Measurements from ENCODE around the gene ADAMTS2.

The ADAMTS2 gene

DNA sequence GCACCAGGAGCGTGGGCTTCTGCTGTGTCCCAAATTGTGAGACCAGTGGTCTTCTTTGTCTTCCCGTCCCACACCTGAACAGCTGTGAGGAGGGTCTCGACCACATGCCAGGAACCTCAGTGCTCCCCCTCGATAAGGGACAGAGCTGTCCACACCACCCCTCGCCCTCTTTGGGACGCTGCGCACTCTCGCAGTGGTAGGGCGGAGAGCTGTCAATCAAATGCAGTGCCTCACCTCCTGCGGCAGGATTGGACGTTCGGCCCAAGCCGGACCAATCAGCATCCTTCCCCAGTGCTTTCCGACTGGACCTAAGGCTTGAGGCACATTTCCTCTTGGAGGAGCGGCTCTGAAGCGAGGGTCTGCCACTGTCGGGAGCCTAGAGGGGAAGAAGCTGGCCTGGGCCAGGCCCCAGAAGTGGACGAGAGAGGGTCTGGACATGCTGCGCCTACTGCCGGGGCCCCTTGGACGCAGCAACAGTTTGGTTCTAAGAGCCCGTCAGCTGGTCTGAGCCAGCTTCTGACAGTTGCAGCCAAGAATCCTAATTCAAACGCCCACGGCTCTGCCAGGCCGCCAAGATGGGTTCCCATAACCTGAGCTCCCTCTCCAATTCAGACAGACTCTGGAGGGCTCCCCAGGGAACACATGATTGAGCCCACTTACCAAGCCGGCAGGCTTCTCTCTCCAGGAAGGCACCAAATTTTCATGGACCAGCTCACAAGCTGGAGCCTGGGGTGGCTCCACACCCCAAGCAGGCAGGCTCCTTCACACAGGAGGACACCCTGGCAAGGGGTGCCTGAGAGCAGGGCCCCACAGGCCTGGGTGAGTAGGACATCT is 28.1 kb upstream of the ADAMTS2 start:
- Histone ChIP-seq H3K27ac (ENCODE audit: poor library complexity, severe bottlenecking) (no peak overlapping the region), H3K27me3 (ENCODE audit: insufficient read depth, poor library complexity, severe bottlenecking) (no peaks in the 10 kb centered on the region), H3K4me1 (ENCODE audit: insufficient read depth, poor library complexity, severe bottlenecking) (no peaks in the 10 kb centered on the region), H3K4me3 (ENCODE audit: severe bottlenecking) (no peak overlapping the region), H3K9me3 (ENCODE audit: severe bottlenecking) (no peaks in the 10 kb centered on the region), H3K36me3 (ENCODE audit: low read depth) (no peaks in the 10 kb centered on the region)
- DNase-seq (ENCODE audit: low spot score) = peak; percentile 45
- no peak for ATAC-seq (ENCODE audit: low read depth)
- TF ChIP-seq, protein P1, sequence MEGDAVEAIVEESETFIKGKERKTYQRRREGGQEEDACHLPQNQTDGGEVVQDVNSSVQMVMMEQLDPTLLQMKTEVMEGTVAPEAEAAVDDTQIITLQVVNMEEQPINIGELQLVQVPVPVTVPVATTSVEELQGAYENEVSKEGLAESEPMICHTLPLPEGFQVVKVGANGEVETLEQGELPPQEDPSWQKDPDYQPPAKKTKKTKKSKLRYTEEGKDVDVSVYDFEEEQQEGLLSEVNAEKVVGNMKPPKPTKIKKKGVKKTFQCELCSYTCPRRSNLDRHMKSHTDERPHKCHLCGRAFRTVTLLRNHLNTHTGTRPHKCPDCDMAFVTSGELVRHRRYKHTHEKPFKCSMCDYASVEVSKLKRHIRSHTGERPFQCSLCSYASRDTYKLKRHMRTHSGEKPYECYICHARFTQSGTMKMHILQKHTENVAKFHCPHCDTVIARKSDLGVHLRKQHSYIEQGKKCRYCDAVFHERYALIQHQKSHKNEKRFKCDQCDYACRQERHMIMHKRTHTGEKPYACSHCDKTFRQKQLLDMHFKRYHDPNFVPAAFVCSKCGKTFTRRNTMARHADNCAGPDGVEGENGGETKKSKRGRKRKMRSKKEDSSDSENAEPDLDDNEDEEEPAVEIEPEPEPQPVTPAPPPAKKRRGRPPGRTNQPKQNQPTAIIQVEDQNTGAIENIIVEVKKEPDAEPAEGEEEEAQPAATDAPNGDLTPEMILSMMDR (IDR thresholded peaks at IDR 0.05; ENCODE audit: poor library complexity, severe bottlenecking) = no peak

DNA sequence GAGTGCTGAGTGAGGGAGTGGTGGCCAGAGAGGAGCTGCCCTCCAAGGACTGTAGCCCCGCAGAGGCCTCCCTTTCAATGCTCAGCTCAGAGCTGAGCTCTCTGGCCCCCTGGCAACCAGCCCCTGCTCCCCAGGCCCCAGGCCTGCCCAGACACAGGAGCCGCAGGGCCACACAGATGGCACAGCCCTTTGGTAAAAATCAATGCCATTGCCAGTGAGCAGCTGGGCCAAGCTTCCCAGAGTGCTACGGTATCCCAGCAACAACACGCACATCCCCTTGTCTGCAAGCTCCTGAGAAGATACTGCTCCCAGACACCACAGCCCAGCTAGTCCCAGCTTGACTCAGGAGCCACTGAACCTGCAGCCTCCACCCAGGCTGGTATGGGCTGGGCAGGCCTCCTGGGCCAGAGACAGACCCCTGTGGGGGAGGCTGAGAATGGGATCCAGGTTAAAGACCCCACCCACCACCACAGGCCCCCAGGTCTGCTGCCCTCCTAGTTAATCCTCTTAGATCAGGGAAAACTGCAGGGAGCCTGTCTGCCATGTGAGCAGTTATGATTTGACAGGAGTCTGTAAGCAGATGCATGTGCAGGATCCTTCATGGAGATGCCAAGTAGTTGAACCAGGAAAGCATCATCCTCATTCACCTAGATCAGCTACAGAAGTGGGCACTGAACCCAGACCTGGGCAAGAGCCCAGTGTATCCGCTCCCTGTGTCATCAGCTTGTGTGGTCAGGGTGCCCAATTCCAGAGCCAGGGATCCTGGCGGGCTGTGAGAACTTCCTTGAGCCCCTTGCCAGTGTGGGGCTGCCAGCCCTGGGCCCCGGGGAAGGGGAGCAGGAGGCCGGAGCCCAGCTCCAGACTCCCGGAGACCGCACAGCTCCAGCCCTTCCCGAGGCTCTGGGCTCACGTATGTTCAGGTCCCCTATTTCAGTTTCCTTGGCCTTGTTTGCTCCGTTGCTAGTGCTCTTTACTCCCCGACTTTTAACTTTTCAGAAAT is 26.7 kb upstream of the ADAMTS2 start:
- 0 out of 3 replicates have a peak, but pooled peaks have one; percentile 23 for ATAC-seq (ENCODE audit: low read depth)
- no peak overlapping the region for H3K4me3 ChIP-seq (ENCODE audit: severe bottlenecking)
- H3K9me3 ChIP-seq (ENCODE audit: severe bottlenecking) = no peaks in the 10 kb centered on the region
- no peaks in the 10 kb centered on the region for H3K4me1 ChIP-seq (ENCODE audit: insufficient read depth, poor library complexity, severe bottlenecking)
- no peaks in the 10 kb centered on the region for H3K36me3 ChIP-seq (ENCODE audit: low read depth)
- peak; percentile 54 for DNase-seq (ENCODE audit: low spot score)
- H3K27ac ChIP-seq (ENCODE audit: poor library complexity, severe bottlenecking) = no peak overlapping the region
- TF ChIP-seq, protein P1 (IDR thresholded peaks at IDR 0.05; ENCODE audit: poor library complexity, severe bottlenecking) = no peak
- no peaks in the 10 kb centered on the region for H3K27me3 ChIP-seq (ENCODE audit: insufficient read depth, poor library complexity, severe bottlenecking)

DNA sequence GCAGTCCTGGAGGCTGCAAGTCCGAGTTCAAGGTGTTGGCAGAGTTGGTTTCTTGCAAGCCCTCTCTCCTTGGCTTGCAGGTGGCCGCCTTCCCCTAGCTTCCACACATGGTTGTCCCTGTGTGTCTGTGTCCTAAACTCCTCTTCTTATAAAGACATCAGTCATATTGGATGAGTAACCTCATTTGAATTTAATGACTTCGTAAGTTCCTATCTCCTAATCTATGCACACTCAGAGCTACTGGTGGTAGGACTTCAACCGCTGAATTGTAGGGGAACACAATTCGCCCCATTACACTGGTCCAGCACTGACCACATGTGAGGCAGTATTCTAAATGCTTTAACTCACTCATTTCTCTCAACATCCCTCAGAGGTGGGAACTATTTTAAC is 25.9 kb upstream of the ADAMTS2 start:
- H3K4me1 ChIP-seq (ENCODE audit: insufficient read depth, poor library complexity, severe bottlenecking) = no peaks in the 10 kb centered on the region
- DNase-seq (ENCODE audit: low spot score) (no peak), ATAC-seq (ENCODE audit: low read depth) (no peak)
- no peak overlapping the region for H3K4me3 ChIP-seq (ENCODE audit: severe bottlenecking)
- no peak overlapping the region for H3K27ac ChIP-seq (ENCODE audit: poor library complexity, severe bottlenecking)
- TF ChIP-seq, protein P1 (IDR thresholded peaks at IDR 0.05; ENCODE audit: poor library complexity, severe bottlenecking) = no peak
- no peaks in the 10 kb centered on the region for H3K9me3 ChIP-seq (ENCODE audit: severe bottlenecking)
- no peaks in the 10 kb centered on the region for H3K36me3 ChIP-seq (ENCODE audit: low read depth)
- no peaks in the 10 kb centered on the region for H3K27me3 ChIP-seq (ENCODE audit: insufficient read depth, poor library complexity, severe bottlenecking)

DNA sequence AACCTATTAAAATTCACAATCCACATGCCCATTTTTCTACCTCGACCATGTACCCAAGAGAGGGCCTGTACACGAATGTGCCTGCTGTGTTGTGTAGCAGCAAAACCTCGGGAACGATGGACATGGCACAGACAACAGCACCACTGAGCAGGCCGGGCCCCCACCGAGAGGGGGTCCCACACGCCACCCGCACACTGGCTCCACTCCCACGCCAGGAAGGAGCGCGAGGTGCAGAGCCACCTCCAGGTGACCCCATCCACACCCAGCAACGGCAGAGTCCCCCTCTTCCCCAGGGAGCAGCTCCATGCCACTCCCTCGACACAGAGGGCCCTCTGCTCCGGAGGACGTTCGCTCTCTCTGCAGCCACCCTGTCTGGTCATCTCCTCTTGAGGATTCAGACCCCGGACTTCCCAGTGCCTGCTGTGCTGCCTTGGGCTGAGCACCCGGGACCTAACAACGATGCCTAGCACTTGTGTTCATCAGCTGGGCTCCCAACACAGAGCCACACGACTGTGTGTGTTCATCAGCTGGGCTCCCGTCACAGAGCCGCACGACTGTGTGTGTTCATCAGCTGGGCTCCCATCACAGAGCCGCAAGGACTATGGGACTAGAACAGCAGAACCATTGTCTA is 25.3 kb upstream of the ADAMTS2 start:
- DNase-seq (ENCODE audit: low spot score) (peak; percentile 51), ATAC-seq (ENCODE audit: low read depth) (no peak)
- H3K9me3 ChIP-seq (ENCODE audit: severe bottlenecking) = no peaks in the 10 kb centered on the region
- no peaks in the 10 kb centered on the region for H3K4me1 ChIP-seq (ENCODE audit: insufficient read depth, poor library complexity, severe bottlenecking)
- H3K27ac ChIP-seq (ENCODE audit: poor library complexity, severe bottlenecking) = no peak overlapping the region
- no peaks in the 10 kb centered on the region for H3K27me3 ChIP-seq (ENCODE audit: insufficient read depth, poor library complexity, severe bottlenecking)
- no peak overlapping the region for H3K4me3 ChIP-seq (ENCODE audit: severe bottlenecking)
- TF ChIP-seq, protein P1 (IDR thresholded peaks at IDR 0.05; ENCODE audit: poor library complexity, severe bottlenecking) = no peak
- H3K36me3 ChIP-seq (ENCODE audit: low read depth) = no peaks in the 10 kb centered on the region

Measured in RWPE2 (cell line).